T-helper 2 cell treated with Interferon-gamma antibody and Interleukin-4, amounts not matched to agents 100 ng/mL and 5 ng/mL, for 36 hours (primary cell): ENCODE results near the gene PCSK9. TPM values are rescaled to one million over a fixed set of nuclear protein-coding genes. Genes with fewer than 3 reads are reported as not detected.
"Not testable (repeated sequence)": the region's sequence is repeated elsewhere in the genome, so short reads cannot be mapped to it uniquely, and the experiment has no call there.

Experiments
- intact Hi-C: fragments of 100-400 bp; cut with micrococcal nuclease; formaldehyde crosslinking; loops from one replicate; pipeline ENCODE4 v1.15.1; 2023
- total RNA-seq: library from RNA; stranded (reverse); gene quantifications from 2 replicates; pipeline ENCODE4 v1.2.3, GENCODE V29; 2022

Gene PCSK9
- total RNA-seq, 1 donor from 2014 or later = 0.07 TPM

DNA sequence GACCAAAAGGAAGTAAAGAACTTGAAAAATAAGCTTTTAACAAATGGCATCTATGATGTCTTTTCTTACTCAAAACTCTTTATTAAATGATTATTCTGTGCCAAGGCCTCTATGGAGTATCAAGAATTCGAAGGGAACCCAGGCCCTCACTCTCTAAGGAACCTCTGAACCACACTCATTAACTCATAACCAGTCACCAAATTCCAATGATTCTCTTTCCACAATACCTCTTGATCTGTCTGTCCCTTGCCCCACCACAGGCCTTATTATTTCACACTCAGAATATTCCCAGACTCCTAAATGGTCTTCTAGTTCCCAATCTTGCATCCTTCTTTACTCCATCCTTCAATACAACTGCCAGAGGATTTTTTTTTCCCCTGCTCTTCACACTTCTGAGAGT lies 37.0 kb downstream of the PCSK9 start:
- intact Hi-C loops = no loop called here

DNA sequence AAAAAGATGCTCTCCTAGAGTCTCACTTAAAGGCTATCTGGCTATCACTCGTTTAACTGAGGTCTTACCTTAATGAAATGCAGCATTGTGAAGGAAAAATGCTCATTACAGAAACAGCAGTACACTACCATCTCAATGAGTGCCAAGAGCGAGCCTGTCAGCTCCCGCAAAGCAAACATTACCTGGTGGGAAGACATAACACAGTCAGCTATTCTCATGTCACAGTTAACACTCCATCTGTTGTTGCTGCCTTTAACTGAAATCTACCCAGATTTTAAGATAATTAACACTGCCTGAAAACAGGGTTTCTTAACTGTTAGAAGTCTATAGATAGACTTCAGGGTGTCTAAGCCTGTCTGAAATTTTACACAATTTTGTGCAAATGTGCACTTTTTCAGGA lies 39.1 kb downstream of the PCSK9 start:
- intact Hi-C loops = no loop called here

DNA sequence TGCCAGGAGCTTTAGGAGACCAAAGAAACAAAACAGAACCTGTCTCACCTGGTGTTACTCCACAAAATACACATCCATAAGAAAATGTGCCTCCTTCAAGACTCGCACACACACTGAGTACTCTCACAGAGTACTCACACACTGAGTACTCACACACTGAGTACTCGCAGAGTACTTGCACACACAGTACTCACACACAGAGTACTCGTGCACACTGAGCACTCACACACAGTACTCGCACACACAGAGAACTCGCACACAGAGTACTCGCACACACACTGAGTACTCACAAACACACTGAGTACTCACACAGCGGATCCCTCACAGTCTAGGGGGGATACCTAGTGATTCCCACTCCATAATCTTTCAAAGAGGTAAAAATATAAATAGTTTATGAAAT lies 40.3 kb downstream of the PCSK9 start:
- intact Hi-C loops = no loop called here

DNA sequence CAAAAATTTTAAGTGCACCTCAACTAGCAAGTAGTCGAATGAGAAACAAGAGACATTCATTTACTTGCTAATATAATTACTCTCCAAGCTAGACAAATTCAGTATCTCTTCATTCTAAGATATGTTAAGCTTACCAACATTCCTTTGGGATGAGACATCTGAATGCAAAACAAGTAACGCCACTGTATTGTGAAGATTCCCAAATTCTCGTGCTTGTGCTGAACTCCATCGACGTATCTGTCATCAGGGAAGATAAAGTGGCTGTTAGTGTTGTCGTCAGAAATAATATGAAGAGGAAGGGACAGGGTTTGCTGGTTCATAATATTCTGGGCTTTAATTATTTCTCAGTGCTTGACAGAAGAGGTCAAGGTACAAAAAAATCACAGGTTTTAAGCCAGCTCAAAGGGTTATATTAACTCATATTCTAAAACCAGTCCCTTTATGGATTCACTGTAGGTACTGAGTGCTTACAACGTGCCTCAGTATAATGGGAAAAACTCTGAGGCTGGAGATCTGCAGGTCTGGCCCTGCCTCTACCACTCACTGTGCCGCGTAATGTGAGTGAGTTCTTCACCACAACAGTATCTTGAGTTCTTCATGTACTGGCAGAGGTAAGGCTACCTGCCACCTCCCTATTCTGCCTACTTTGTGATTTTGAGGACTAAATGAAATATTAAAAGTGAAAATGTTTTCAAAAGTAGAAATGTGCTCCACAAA lies 42.0 kb downstream of the PCSK9 start:
- intact Hi-C loops = no loop called here

DNA sequence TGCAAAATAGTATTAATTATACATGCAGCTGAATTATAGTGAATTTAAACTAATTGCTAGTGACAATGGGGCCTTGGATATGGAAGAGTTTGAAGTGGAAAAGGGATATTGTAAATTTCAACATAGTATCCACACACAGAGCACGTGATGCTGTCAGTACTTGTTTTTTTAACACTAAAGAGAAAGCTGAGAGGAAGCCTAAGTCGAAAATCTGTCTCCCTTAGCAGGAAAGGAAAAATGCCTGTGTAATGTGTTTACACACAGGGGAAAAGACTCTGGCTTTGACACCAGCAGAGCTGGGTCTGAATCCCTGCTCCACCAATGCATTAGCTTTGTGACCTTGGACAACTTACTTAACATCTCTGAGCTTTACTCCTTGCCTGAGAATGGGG lies 42.6 kb downstream of the PCSK9 start:
- intact Hi-C loops = no loop called here

DNA sequence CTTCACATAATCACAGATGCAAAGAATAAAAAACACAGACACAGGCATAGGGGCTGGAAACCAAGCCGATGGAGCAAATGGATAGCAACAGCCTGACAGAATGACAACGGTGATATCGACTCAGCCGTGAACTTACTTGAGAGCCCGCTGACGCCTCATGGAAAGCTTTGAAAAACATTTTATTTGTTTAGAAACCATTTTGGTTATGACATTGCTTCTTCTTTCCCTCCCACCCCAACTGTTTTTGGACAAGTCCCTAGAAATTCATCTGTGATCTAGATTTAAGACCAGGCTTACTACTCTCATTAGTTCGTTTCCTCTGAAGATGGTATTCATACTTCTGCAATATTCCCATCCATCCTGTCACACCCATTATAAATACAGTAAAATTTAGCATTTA lies 44.9 kb downstream of the PCSK9 start:
- intact Hi-C loops = no loop called here

DNA sequence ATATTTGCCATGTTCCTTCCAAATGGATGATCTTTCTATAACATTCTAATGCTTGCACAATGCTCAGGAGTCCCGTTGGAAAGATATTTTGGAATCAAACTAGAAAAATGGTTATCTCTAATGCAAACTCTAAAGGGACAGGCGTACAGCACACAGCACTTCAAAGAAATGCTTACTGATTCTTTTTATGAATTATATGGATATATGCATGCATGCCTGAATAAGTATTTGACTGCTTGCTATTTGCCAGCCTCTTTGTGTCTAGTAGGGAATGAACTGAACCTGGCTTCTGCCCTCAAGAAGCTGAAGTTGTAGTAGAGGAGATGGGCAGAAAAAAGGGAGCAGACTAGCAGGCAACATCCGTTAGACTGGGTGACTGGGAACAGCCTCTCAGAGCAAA lies 48.1 kb downstream of the PCSK9 start:
- intact Hi-C loops = no loop called here

DNA sequence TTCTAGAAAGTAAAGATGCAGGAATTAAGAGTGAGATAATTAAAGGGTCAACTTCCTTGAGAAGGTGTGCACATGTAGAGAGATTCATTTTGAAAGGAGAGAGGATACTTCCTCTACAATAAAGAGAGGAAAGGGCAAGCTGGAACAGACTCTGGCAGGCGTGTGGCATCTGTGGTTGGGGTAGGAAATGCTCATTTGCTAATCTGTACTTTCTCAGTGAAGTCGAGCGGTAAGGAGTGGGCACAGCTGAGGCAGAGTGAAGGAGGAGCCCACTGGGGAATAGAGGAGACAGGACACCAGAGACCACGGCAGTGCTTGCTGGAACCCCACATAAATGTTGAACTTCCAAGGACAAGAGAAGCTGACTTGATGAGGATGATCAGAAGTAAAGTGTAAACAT lies 49.1 kb downstream of the PCSK9 start:
- intact Hi-C loops = no loop called here

DNA sequence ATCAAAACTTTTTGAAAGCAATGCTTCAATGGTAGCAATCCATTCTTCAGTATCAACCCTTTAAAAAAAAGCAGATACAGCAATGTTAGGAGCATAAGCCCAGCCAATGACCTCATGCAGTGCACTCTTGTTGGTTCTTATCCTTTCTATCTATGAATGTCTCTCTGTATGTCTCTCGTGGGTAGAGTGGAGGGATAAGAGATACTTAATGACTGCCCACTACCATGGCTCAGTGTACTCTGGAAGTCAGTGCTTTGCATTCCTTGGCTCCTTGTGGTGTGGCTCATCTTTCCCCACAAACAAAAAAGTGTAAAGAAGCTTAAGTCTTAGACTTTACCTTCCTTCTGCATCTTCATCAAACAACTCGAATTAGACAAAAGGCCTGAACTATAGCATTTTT lies 50.3 kb downstream of the PCSK9 start:
- intact Hi-C loops = no loop called here

DNA sequence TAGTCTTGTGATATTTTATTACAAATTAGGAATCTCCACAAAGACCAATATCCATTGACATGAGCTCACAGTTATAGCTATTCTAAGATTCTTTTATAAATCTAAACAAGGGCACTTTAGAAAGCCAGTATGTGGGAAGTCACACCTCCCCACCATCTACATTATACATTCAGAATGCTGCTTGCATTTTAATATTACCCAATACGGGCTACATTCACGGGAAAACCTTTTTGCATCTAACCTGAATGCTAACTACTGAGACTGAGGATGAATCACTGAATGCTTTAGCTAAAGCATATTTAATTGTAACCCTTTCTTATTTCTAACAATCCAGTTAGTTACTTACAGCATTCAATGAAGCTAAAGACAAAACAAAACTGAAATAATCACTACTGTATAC lies 53.1 kb downstream of the PCSK9 start:
- intact Hi-C loops = no loop called here

DNA sequence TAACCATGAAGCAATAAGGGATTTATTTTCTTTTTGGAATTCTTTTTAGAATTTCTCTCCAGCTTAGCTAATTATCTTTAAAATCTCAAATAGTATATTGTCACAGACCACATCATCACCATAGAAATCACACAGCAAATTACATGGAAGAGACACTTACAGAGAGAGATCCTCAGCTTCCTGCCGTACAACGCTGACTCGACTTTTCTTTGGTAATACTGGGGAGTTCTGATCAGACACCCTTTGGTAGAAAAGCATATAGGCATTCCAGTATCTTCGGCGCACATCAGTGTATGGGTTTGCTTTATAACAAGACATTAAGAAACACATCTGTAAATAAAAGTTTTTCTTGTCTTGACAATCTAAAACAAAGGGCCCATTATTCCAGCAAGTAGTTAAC lies 55.7 kb downstream of the PCSK9 start:
- intact Hi-C loops = no loop called here

DNA sequence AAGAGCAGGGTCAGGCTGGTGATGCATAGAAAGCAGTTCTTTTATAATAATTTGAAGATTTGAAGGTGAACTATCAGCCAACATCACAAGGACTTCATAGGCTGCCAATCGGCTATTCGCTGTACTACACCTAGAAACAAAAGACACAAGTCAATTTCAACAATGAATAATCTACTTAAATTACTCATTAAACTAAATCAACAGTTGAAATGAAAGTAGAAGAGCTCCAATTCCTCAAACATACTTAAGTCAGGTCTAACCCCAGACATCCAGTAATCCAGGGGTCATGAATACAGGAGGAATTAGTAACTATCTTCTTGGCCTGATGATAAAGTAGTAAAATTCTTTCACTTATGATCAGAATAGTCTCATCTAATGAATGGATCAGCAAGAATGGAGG lies 64.5 kb downstream of the PCSK9 start:
- intact Hi-C loops = no loop called here

DNA sequence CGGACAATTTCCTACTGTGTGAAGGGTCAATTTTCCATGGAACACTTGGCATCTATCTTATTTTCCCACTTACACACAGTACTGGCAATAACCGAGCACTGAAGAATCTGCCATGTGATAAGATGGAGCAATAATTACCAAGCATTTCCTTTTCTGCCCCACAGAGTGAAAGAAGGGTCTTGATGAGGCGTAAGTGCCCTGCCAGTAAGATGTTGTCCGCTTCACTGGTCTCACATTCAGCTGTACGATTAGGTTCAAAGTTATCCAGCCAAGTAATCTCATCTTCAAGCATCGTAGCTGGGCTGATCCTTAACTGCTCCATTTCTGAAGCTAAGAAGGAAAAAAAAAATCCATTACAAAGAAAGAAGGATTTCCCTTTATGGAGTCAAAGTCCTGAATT lies 67.8 kb downstream of the PCSK9 start:
- intact Hi-C loops = no loop called here

DNA sequence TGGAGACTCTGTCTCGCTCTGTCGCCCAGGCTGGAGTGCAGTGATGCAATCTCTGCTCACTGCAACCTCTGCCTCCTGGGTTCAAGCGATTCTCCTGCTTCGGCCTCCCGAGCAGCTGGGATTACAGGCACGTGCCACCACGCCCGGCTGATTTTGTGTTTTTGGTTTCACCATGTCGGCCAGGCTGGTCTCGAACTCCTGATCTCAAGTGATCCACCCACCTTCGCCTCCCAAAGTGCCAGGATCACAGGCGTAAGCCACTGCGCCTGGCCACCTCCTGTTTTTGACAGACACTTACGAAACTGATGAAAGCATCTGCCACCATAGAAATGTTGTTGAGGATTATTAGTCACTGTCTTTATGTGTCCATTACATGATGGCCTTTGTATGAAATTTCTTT lies 69.7 kb downstream of the PCSK9 start:
- intact Hi-C loops = not testable (repeated sequence)

Other genes starting within 250 kb of the PCSK9 start
- gene TTC22, start 238.2 kb upstream of the PCSK9 start, total RNA-seq = 4.5 and 4.6 TPM in 2 replicates
- gene DHCR24, start 152.4 kb upstream of the PCSK9 start, total RNA-seq = 145 TPM in 2 replicates
- gene TMEM61, start 58.9 kb upstream of the PCSK9 start, total RNA-seq = not detected in 2 replicates
- gene BSND, start 40.6 kb upstream of the PCSK9 start, total RNA-seq = not detected in 2 replicates
- gene USP24, start 175.8 kb downstream of the PCSK9 start, total RNA-seq = 40.9 and 44.2 TPM in 2 replicates